Psoas muscle (tissue), 8 donors: ENCODE results near the gene SLC44A2. TPM values are rescaled to one million over a fixed set of nuclear protein-coding genes. Genes with fewer than 3 reads are reported as not detected.

Experiments used
- ATAC-seq, 4 donors: fragments of 200-7000 bp; cut with Tn5 transposase; one replicate each; pipeline ENCODE4 v1.9.1; 2020; ENCODE audit warnings: moderate library complexity in 3 of 4, mild to moderate bottlenecking in 2 of 4
- DNase-seq, 2 donors: peaks; one replicate each; pipeline ENCODE4 v3.0.0-alpha.2; 2020
- H3K27ac ChIP-seq: fragments of 200-600 bp; one replicate; pipeline ENCODE4 v1.8.0; 2022
- H3K27me3 ChIP-seq, 3 donors: fragments of 200-600 bp in 1 of 3; one replicate each; pipeline versions ENCODE4 v1.6.1 to v1.8.0; 2013 to 2022; ENCODE audit warnings: low read length in 2 of 3, mild to moderate bottlenecking in 2 of 3, moderate library complexity in 1 of 3; ENCODE audit not compliant: insufficient read depth in 3 of 3
- H3K36me3 ChIP-seq, 2 donors: fragments of 200-600 bp in 1 of 2; one replicate each; pipeline versions ENCODE4 v1.6.1 to v1.8.0; 2013 to 2022; ENCODE audit warnings: low read depth in 1 of 2, mild to moderate bottlenecking in 1 of 2, moderate library complexity in 1 of 2; ENCODE audit not compliant: insufficient read depth in 1 of 2
- H3K4me1 ChIP-seq: fragments of 200-600 bp; one replicate; pipeline ENCODE4 v1.8.0; 2022
- H3K4me3 ChIP-seq: fragments of 200-600 bp; one replicate; pipeline ENCODE4 v1.8.0; 2022; ENCODE audit warnings: mild to moderate bottlenecking
- H3K9me3 ChIP-seq: fragments of 200-600 bp; one replicate; pipeline ENCODE4 v1.8.0; 2022
- CTCF ChIP-seq: fragments of 200-600 bp; IDR thresholded peaks from one replicate; pipeline ENCODE4 v1.8.0; 2022; ENCODE audit warnings: antibody characterized with exemption
- WGBS, 3 donors: extraction: QIAGEN DNeasy Blood & Tissue Kit; methylation state at CpG; one replicate each; pipeline versions ENCODE4 v1.1.6 to v1.1.7; 2013; 5-methylcytosine and 5-hydroxymethylcytosine counted together
- intact Hi-C, 2 donors: fragments of 100-400 bp; cut with DNase I; formaldehyde crosslinking; loops; one replicate each; pipeline versions ENCODE4 v1.11.0 to v1.14.2; 2022
- polyA plus RNA-seq, 3 donors: library from polyadenylated mRNA; stranded (reverse); fragments of 200-250 nt; gene quantifications; one replicate each; pipeline ENCODE4 v1.2.3, GENCODE V29; 2013
- total RNA-seq, 4 donors: library from RNA; stranded (reverse); fragmentation: NEBNext Ultra II Directional in 2 of 4; extraction: Animal tissue kit (Norgen Biotek cat#: 25700) in 2 of 4; gene quantifications; one replicate each; pipeline versions ENCODE4 v1.2.1 to v1.2.4, GENCODE V29; 2021 to 2023
- donor health status: healthy with polysubstance abuse.
- donor health status: DM: no; HTN: no; CAD: no; lungs with moderate emphysema.
- donor health status: Bipolar disorder and iron deficiency.
- donor health status: healthy.
- donor health status: DM: yes; HTN: yes; CAD: no.
- donor health status: DM: no; HTN: no; CAD: no.
- donor health status: DM: no; HTN: no; CAD: no.
- donor health status: DM: yes; HTN: yes; CAD: no.

Gene SLC44A2
- total and polyA plus RNA-seq, 7 donors = 36.3 to 104 (median 73.8) TPM

DNA sequence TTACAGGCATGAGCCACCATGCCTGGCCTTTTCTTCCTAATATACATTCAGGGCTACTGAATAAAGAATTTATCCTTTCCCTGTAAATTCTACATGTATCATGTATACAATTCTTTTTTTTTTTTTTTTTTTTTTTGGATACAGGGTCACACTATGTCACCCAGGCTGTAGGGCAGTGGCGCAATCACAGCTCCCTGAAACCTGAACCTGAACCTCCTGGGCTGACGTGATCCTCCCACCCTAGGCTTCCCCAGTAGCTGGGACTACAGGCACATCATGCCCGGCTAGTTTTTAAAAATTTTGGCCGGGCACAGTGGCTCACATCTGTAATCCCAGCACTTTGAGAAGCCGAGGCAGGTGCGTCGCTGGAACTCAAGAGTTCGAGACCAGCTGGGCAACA lies 6.5 kb upstream of the SLC44A2 start:
- intact Hi-C loops = no loop called here
- DNase-seq (peak in 1 of 2 donors; percentile 72), ATAC-seq (peak; percentile 65 to 82 (median 76))
- peaks cover 20% of the 10 kb centered on the region for H3K4me1 ChIP-seq
- no peak for TF ChIP-seq CTCF
- no peaks in the 10 kb centered on the region for H3K36me3 ChIP-seq
- H3K27ac ChIP-seq = peak overlapping the region; percentile 65
- no peaks in the 10 kb centered on the region for H3K9me3 ChIP-seq
- no peak overlapping the region for H3K4me3 ChIP-seq
- H3K27me3 ChIP-seq = no peaks in the 10 kb centered on the region
- WGBS, 3 donors = 37 to 70% (median 39%) methylated on average over 8 of the region's 8 CpGs

DNA sequence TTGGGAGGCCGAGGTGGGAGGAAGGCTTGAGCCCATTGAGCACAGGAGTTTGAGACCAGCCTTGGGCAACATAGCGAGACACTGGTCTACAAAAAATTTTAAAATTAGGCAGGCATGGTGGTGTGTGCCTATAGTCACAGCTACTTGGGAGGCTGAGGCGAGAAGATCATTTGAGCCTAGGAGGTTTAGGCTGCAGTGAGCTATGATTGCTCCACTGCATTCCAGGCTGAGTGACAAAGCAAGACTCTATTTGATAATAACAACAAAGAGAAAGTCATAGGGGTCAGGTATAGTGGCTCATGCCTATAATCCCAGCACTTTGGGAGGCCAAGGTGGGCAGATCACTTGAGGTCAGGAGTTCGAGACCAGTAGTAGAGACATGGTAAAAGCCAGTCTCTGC lies 4.6 kb upstream of the SLC44A2 start:
- WGBS, 3 donors = 98 to 99% (median 99%) methylated on average over 4 of the region's 4 CpGs
- intact Hi-C loops = no loop called here
- H3K4me1 ChIP-seq = peaks cover 29% of the 10 kb centered on the region
- H3K9me3 ChIP-seq = no peaks in the 10 kb centered on the region
- H3K4me3 ChIP-seq = no peak overlapping the region
- H3K36me3 ChIP-seq = no peaks in the 10 kb centered on the region
- DNase-seq (no peak), ATAC-seq (peak in 1 of 4 donors; percentile 14)
- H3K27ac ChIP-seq = peak overlapping the region; percentile 31
- no peaks in the 10 kb centered on the region for H3K27me3 ChIP-seq
- TF ChIP-seq CTCF = no peak

GRCh38 chr19:10621966-10622365 lies 3.4 kb upstream of the SLC44A2 start:
- Histone ChIP-seq H3K27me3 (no peaks in the 10 kb centered on the region), H3K4me1 (peaks cover 26% of the 10 kb centered on the region), H3K27ac (no peak overlapping the region), H3K36me3 (no peaks in the 10 kb centered on the region), H3K4me3 (no peak overlapping the region), H3K9me3 (no peaks in the 10 kb centered on the region)
- intact Hi-C loops = no loop called here
- no peak for TF ChIP-seq CTCF
- 98 to 100% (median 99%) methylated on average over 8 of the region's 8 CpGs for WGBS, 3 donors
- DNase-seq (no peak), ATAC-seq (no peak)

DNA sequence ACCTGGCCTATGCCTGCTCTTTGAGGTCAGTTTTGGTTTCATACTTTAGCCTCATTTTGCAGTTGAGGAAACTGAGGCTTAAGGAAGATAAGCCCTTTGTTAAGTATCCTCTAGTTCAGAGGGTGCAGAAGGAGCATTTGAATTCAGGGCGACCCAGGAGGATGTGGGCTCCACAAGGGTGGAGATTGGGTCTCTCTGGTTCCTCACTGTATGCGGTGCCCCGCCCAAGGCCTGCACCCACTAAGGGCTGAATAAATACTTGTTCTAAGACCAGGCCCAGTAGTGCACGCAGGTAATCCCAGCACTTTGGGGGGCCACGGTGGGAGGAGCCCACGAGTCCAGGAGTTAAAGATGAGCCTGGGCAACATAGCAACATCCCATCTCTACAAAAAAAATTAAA lies 768 bp upstream of the SLC44A2 start:
- H3K36me3 ChIP-seq = peaks cover 2 to 26% of the 10 kb centered on the region in 2 donors
- ATAC-seq (peak in 2 of 4 donors; percentile 6 to 11), DNase-seq (no peak)
- H3K9me3 ChIP-seq = no peaks in the 10 kb centered on the region
- peaks cover 29% of the 10 kb centered on the region for H3K4me1 ChIP-seq
- intact Hi-C loops = no loop called here
- no peak for TF ChIP-seq CTCF
- 53 to 67% (median 64%) methylated on average over 6 of the region's 6 CpGs for WGBS, 3 donors
- H3K4me3 ChIP-seq = peak overlapping the region; percentile 93
- H3K27me3 ChIP-seq = no peaks in the 10 kb centered on the region
- H3K27ac ChIP-seq = peak overlapping the region; percentile 92

DNA sequence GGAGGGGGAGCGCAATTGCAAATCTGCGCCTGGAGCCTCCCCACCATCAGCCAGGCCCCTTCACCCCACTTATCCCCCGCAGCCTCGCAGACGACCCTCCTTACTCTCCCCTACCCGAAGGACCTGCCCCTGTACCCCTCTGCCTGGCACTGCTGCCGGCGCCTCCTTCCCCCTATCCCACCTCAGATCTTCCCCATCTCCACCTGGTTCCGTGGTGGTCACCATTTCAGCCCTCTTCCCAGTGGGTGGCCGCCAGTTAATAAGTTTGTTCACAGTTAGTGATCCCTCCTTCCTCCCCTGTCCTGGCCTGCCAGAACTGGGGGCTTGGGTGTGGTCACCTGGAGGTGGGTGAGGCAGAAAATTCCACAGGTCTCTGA lies 397 bp downstream of the SLC44A2 start:
- intact Hi-C loops = no loop called here
- H3K4me3 ChIP-seq = peak overlapping the region; percentile 93
- no peak for TF ChIP-seq CTCF
- H3K4me1 ChIP-seq = peaks cover 29% of the 10 kb centered on the region
- no peaks in the 10 kb centered on the region for H3K9me3 ChIP-seq
- DNase-seq (no peak), ATAC-seq (peak; percentile 17 to 39 (median 22))
- H3K27me3 ChIP-seq = no peaks in the 10 kb centered on the region
- WGBS, 3 donors = 12 to 25% (median 17%) methylated on average over 6 to 10 of the region's 10 CpGs
- peaks cover 2 to 37% of the 10 kb centered on the region in 2 donors for H3K36me3 ChIP-seq
- H3K27ac ChIP-seq = peak overlapping the region; percentile 92
